GM19372 (cell line): ENCODE data around the gene CBX2.
A peak's percentile ranks its signal among the peaks of the same experiment; 100 is the strongest.

Experiments
- ATAC-seq: cut with Tn5 transposase; IDR thresholded peaks from one replicate; pipeline ENCODE4 v1.9.1; 2021; ENCODE audit warnings: mild to moderate bottlenecking, low read depth, moderate library complexity; ENCODE audit not compliant: unreplicated experiment

Gene CBX2

GRCh38 chr17:79809530-79810129 lies 31.7 kb downstream of the CBX2 start:
- no peak for ATAC-seq

DNA sequence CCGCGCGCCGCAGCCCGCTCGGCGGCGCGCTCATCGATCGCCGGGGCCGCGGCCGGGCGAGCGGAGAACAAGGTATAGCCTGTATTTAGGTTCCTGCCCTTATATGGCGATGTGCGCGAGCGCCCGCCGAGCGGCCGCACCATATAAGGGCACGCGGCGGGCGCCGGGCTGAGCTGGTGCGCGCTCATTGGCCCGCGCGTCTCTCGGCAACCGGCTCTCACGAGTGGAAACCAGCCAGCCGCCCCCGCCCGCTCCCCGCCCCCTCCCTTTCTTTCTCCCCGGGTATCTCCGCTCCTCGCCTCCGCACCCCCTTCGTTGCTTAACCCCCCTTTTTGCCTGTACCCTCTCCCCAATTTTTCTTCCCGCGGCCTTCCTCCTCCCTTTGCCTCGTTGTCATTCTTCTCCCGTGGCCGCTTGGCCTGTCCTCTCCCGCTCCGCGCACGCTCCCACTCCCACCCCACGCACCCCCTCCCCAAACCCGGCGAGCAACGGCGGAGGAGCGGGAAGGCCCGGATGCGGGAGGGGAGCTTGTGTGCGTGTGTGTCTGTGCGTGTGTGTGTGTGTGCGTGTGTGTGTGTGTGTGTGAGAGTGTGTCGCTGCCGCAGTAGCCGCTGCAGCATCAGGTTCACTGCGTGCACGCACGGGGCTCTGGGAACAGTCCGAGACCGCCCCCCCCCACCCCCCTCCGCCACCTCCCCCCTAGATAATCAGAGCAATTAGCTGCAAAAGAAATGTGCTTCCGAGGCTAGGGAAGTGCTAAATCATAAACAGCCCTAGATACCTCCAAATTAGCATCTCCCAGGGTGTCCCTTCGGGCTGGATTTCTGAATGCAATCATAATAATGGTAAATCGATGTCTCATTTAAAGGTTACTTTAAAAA lies 32.4 kb downstream of the CBX2 start:
- peak; percentile 73 for ATAC-seq

- ATAC-seq: no peak
Measured at GRCh38 chr17:79811011-79811867, 33.3 kb downstream of the CBX2 start.

DNA sequence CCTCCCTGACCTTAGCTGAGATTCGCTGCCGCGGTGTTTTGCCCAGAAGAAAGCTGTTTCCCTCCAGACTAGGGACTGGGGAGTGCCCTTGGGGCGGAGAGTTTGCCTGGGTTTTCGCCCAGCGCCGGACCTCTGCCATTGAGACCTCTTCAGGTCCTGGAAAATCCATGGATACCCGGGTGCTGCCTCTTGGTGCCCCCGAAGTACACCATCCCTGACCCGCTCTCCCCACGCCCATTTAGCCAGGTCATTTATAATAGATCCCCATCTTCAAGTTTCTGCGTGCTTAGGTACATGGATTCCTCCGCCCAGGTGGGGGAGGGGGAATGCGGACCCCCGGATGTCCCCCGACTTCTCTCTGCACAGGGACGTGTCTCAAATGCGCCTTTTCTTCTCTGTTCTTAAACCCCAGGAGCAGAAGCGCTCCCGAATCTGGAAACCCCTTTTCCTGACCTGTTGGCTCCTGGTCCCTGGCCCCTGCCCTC lies 34.0 kb downstream of the CBX2 start:
- no peak for ATAC-seq

DNA sequence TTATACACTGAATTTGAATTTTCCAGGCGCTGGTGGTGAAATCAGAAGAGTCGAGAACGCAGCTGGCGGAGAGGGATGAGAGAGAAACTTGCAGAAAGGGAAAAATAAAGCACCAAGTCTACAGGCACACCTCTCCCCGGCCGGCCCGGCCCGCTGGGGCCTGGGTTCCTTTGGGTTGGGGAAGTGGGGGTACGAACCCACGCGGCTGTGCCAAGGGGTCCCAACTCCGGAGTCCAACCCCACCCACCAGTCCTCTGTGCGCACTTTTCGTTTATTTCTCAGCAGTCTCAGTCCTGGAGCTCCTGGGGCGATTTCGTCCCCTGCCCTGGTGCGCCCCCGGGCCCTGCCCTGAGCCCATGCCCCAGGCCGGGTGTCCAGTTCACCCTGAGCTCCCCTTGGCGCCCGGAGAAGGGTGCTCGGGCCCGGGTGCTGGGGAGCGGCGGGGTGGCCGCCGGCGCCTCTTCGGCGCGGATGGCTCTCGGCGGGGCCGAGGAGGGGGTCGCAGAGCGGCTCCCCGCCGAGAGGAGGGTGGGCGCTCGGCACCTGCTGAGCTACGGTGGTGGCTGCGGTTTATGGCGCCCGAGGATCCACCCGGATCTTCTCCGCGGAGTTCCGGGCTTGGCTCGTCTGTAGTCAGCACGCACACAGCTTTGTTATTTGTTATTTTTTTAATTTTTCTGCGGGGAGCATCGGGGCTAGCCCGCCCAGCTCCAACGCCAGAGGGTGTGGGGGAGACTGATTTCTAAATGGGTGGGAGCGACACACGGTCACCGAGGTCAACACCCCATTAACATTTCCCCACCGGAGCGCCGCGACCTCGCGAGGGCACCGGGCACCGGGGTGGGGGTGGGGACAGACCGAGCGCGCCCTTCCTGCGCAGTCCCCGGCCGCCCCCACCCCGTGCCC lies 34.7 kb downstream of the CBX2 start:
- no peak for ATAC-seq

DNA sequence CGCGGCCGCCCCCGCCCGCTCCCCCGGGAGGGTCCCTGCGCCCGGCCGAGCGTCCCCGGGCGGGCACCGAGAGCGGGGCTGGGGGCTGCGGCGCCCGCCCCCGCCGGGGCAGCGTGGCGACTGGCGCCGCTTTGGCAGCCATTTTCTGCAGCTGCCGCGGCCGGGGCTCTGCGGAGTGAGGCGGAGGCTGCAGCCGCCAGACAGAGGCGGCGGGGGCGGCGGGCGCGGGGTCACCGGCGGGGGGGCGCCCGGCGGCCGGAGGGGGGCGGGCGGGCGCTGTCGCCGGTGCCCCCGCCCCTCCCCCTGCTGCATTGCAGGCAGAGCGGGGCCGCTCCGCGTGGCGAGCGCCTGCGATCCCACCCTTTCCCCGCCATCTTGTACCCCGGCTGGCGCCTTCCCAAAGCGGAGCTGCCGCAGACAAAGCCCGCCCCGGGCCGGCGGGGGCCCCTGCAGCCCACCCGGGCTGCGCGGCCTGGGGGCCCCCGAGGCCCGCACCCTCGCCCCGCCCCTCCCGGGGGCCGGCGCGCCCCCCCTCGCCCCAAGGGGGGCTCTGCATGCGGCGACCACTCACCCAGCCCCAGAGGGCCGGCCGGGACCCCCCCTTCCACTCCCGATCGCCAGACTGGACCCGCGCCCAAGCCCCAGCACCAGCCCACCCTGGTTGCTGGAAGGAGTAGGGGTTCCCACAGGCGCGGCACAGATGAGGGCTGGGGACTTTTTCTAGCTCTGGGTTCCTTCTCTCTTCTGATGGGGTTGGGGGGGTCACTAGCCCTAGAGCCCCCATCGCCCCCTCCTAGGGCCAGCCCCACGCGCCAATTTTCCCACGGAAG lies 35.6 kb downstream of the CBX2 start:
- ATAC-seq: no peak

GRCh38 chr17:79814127-79814973 lies 36.4 kb downstream of the CBX2 start:
- no peak for ATAC-seq

GRCh38 chr17:79814974-79815835 lies 37.3 kb downstream of the CBX2 start:
- no peak for ATAC-seq

- ATAC-seq: no peak
Measured at GRCh38 chr17:79815836-79816461, 38.0 kb downstream of the CBX2 start.

- ATAC-seq: no peak
Measured at GRCh38 chr17:79818026-79818758, 40.2 kb downstream of the CBX2 start.

- no peak for ATAC-seq
Measured at GRCh38 chr17:79819085-79819484, 41.1 kb downstream of the CBX2 start.

GRCh38 chr17:79819534-79820276 lies 41.8 kb downstream of the CBX2 start:
- no peak for ATAC-seq

- ATAC-seq: no peak
Measured at GRCh38 chr17:79820959-79821330, 43.0 kb downstream of the CBX2 start.

DNA sequence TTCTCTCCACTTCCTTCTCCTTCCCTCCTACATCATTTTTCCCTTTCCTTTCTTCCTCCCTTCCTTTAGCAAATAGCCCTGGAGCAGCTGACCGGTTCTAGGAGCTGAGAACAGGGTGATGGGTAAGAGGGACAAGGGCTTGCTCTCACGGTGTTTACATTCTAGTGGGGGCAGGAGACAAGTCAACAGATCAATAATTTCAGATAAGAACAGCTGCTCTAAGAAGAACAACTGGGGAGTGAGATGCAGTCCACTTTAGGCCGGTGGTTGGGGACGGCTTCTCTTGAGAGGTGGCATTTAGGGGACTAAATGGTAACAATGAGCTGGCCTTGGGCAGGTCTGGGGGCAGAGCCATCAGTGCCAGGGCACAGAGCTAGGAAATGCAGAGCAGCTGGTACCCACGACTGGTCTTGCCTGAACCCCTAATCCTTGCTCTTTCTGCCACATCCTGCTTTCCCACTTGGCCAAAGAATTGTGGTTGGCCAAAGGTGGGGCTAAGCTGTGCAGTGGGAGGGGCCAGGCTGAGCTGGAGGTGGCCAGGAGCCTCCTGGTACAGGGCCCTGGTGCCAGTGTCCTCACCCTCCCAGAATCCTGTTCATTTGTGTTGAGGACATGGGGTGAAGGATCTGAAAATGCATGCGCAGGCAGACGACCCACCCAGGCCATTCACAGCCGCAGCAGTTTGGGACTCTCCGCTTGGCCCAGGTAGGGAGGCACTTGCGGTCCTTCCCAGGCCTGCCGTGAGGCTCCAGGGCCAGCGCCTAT lies 43.6 kb downstream of the CBX2 start:
- no peak for ATAC-seq

DNA sequence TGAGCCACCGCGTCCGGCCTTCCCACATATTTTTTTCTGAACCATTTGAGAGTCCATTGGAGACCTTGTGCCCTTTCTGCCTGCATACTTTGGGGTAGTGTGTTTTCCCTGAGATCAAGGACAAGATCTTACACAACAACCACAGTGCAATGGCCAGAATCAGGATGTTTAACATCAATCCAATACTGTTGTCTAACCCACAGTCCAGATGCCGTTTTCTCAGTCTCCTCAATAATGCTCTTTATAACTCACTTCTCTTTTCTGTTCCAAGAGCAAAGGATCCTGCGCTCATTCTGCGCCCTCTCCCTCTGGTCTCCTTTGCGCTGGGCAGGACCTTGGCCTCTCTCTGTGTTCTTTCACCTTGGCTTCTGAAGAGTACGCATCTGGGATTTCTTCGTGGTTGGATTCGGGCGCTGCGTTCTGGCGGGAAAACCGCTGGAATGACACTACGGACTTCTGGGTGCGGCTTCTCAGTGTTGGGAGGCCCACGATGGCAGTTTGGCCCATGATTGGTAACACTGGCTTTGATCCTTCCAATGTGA lies 44.7 kb downstream of the CBX2 start:
- ATAC-seq: no peak
